ENCODE results near the gene BCORL1. TPM values are rescaled to one million over a fixed set of nuclear protein-coding genes. Genes with fewer than 3 reads are reported as not detected.

BCORL1 gene
- total RNA-seq, 1 donor from 2014 or later, result 5.1 TPM

DNA sequence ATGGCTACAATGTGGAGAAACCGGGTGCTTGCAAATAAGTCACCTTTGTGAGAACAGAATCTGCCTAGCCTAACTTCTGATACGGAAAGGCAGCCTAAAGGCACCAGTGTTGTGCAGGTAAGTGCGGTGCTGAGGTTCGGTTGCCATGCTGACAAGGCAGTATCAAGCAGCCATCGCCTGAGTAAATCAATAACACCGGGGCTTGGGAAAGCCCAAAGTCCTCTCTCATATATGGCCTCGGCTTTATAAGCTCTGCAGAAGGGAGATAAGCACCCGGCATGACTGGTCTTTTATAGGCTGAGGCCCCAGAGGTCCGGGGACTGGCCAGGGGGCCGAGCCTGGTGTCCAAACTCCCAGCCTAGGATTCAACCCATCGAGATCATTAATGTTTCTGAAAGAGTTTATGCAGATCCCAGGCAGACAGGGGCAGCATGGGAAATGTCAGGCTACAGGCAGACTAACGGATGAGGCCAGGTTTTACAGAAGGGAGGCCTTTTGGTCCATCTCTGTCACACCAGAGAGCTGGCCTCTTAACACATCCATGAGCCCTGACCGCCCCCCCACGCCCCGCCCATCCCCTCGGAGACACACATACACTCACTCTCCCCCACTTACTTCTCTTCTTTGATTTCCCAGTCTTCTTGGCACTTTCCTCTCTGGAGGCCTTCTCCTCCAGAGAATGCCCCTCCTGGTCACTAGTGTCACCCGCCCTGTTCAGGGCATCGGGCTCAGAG lies 89.3 kb downstream of the BCORL1 start:
- no peak for DNase-seq

- DNase-seq, result no peak
Measured at GRCh38 chrX:130072345-130072740, 89.9 kb downstream of the BCORL1 start.

GRCh38 chrX:130075777-130076176 lies 93.3 kb downstream of the BCORL1 start:
- DNase-seq, result no peak

DNA sequence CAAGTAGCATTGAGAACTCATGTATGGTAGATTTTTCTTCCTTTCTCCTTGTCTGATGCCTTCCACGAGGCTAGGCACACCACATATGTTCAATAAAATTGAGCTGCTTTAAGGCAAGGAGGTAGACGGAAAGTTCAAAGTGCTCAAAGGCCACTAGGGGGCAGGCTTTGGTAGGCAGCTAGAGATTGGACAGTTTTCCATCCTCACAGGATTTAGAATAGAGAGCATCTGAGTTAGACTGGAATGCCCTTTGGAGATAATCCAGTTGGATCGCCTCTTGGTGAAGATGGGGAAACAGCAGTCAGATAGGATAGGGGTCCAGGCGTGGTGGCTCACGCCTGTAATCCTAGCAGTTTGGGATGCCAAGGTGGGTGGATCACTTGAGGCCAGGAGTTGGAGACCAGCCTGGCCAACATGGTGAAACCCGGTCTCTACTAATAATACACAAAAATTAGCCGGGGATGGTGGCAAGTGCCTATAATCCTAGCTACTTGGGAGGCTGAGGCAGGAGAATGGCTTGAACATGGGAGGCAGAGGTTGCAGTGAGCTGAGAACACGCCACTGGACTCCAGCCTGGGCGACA lies 97.5 kb downstream of the BCORL1 start:
- peak; percentile 57 for DNase-seq

- DNase-seq, result no peak
Measured at GRCh38 chrX:130080791-130081367, 98.4 kb downstream of the BCORL1 start.

- DNase-seq, result no peak
Measured at GRCh38 chrX:130081421-130082045, 99.1 kb downstream of the BCORL1 start.

- no peak for DNase-seq
Measured at GRCh38 chrX:130082244-130083106, 100.0 kb downstream of the BCORL1 start.

- no peak for DNase-seq
Measured at GRCh38 chrX:130083107-130083490, 100.7 kb downstream of the BCORL1 start.

DNA sequence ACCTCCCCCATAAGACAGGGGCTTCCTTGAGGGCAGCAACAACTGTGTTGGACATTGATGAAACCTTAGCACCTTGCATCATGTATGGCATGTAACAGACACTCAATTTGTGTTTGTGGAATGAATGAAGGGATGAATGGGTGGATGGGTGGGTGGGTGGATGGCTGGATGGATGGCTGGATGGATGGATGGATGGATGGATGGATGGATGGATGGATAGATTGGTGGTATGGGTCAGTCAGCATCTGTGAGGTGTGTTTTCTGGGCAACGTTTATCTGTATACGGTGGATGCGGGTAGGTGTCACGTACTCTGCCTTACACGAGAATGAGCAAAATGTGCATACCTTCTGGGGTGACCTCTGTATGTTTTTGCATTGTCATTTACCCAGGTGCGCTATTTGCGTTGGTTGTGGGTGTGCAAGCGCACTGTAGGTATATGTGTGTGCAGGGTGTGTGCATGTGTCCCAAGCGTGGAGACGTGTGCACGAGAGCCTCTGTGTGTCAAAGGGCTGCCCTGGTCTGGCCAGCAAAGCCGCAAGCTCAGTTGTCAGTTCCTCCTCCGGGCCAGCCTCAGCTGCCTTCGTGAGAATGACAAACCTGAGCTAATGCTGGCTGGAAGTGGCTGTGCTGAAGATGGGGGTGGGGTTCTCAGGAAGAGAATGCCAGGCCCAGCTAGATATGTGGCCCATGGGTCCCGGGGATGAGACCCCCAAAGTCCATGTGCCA lies 101.4 kb downstream of the BCORL1 start:
- DNase-seq, result no peak

GRCh38 chrX:130084631-130085237 lies 102.3 kb downstream of the BCORL1 start:
- no peak for DNase-seq

DNA sequence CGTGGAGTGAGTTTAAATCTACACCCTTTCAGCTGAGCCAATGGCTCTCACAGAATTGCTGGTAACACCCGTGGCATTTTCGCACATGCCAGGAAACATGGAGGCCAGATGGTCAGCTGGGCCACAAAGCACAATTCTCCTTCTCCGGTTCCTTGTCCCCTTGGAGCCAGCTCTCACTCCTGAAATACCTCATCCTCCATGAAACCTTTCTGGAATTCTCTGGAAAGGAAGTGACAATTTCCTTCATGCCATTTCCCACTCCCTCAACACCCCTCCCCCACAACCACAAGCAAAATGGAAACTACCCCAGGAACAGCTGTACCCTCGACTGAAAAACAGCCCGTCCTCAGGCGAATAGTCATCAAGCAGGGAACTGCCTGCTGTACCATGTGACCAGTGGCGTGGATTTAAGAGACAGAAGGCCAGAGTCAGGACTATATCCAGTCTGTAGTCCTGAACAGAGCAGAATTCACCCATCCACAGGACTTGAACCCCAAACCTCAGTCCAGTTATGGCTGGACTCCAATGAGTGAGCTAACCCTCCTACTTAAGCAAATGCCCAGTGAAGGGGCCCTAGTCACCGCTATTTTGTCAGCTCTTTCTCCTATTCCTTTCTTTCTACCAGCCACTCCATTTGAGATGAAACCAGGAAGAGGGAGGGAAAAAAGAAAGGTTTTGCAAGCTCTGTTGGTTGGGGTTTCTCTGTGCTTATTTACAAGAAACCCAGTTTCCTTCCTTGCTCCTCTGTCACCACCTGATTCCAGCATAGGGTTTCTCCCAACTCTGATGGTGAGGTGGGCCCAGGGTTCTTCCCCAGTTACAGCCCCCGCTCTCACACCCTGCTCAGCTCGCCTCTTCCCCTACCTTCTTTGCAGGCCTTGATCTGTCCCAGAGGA lies 103.4 kb downstream of the BCORL1 start:
- no peak for DNase-seq

DNA sequence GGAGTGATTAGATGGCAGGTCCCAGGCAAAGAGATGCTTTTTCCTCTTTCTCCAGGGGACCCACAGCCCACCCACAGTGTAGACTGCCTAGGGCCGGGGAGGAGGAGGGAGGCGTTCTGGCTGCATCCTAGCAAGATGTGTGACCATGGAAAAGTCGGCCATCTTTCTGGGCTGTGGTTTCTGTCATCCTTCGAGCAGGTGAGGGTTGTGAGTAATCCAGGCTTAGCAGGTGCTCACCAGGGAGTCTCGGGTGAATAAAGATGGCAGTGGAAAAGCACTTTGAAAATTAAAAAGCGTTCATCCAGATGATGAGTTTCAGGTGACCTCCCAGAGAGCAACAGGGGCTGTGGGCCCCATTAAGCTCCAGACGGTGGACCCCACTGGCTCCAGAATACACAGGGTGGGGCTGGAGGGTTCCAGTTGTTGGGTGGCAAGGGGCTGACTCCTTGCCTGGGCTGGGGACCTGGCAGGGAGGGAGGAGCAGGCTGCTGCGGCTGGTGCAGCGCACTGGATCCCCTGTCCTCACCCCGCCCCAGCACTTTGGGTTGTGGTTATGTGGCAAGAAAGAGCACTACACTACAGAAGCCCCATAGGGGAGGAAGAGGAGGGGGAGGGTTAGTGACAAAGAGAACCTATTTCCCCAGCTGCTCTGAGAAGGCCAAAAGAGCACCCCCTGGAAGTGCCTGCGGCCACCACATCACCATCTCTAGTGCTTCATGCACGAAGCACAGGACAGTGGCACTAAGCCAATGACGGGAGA lies 104.2 kb downstream of the BCORL1 start:
- no peak for DNase-seq

GRCh38 chrX:130090364-130090763 lies 107.9 kb downstream of the BCORL1 start:
- no peak for DNase-seq

GRCh38 chrX:130091980-130092522 lies 109.6 kb downstream of the BCORL1 start:
- no peak for DNase-seq

GRCh38 chrX:130093271-130093670 lies 110.8 kb downstream of the BCORL1 start:
- no peak for DNase-seq

DNA sequence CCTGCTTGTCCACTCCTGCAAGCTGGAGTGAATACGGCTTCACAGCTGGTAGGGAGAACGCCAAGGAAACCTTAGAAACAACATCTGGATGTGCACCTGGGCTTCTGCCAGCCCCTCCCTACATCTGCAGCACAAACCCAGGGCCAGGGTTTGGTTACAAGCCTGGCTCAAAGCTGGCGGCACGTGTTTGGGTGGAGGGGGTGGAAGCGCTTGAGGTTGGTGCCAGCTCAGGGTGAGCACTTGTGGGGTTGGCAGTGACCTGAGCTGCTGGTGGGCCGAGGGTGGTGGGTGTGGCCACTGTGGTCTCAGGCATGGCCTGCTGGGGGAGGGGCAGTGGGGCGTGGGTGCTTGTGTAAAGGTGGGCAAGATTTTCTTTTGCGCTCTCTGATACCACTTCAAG lies 112.3 kb downstream of the BCORL1 start:
- no peak for DNase-seq

DNA sequence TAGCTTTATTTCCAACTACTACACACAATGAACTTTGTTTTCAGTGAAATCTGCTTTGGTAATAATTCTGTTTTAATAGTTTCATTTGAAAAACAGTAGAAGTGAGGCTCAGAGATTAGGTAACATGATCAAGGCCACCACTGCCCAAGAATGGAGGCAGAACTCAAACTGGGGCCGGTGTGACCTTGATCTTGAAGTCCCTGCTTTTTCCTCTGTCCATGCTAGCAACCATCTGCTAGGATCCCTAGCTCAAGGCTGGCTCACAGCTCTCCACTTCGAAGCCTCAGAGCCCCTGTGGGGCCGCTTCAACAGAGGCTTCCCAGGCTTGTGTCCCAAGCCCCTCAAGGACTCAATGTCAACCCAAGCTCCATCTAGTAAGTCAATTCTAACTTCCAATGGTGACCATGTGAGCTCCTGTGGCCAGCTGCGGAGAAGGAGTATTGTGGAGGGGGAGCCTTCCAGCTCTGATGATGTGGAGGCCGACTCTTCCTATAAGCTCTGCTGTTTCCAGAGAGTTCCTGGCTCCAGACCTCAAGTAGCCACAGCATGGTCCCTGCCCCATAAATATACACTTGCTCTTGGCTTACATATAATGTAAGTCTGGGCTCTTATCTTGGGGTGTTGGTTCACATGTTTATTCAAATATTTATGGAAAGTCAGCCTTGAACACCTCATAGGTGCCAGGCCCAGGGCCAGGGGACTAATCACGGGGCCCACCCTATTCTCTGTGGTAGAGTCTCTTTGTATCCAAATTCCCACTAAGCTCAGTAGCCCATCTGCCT lies 113.0 kb downstream of the BCORL1 start:
- DNase-seq, result no peak

GRCh38 chrX:130097507-130098209 lies 115.2 kb downstream of the BCORL1 start:
- no peak for DNase-seq
